ENCODE data around the gene MTRF1. TPM values are rescaled to one million over a fixed set of nuclear protein-coding genes. Genes with fewer than 3 reads are reported as not detected.
A peak's percentile ranks its signal among the peaks of the same experiment; 100 is the strongest.
"Not testable (repeated sequence)": the region's sequence is repeated elsewhere in the genome, so short reads cannot be mapped to it uniquely, and the experiment has no call there.

MTRF1 gene
- total RNA-seq, 1 experiment from 2014 or later: 18.0 TPM

DNA sequence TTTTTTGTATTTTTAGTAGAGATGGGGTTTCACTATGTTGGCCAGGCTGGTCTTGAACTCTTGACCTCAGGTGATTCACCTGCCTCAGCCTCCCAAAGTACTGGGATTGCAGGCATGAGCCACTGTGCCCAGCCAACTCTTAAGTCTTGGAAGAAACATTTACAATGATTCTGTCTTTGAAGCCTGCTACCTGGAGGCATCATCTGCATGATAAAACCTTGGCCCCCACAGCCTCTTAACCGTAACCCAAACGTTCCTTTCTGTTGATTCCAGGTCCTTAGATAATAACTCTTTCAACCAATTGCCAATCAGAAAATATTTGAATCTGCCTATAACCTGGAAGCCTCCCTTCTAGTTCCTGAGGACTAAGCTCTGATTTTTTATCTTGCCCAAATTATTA is 15.8 kb upstream of the MTRF1 start:
- not testable (repeated sequence) for DNase-seq (ENCODE audit: low spot score)

DNA sequence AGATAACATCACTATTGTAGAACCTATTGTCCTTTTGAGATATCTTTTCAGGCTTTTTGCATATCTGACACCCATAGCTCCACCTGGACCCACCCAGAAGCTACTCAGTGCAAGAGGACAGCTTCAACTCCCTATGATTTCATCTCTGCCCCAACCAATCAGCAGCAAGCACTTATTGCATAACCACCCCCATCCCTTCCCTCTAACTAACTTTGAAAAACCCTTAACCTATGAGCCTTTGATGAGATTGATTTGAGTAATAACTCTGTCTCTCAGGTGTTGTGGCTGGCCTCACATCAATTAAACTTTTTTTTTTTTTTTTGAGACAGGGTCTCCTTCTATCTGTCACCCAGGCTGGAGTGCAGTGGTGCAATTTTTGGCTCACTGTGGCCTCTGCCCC is 13.4 kb upstream of the MTRF1 start:
- no peak for DNase-seq (ENCODE audit: low spot score)

DNA sequence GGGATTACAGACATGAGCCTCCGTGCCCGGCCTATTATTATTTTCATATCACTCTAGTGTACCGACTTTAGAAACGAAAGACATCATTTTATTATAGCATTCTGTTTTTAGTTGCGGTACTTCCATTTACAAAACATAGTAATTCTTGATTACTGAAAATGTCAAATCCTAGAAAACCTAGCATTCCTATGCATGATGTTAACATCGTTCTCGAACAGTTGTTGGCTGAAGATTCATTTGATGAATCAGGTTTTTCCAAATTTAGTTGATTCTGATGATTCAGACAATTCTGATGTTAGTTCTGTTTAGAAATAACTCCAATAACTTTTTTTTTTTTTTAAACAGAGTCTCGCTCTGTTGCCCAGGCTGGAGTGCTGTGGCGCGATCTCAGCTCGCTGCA is 11.5 kb upstream of the MTRF1 start:
- no peak for DNase-seq (ENCODE audit: low spot score)

DNA sequence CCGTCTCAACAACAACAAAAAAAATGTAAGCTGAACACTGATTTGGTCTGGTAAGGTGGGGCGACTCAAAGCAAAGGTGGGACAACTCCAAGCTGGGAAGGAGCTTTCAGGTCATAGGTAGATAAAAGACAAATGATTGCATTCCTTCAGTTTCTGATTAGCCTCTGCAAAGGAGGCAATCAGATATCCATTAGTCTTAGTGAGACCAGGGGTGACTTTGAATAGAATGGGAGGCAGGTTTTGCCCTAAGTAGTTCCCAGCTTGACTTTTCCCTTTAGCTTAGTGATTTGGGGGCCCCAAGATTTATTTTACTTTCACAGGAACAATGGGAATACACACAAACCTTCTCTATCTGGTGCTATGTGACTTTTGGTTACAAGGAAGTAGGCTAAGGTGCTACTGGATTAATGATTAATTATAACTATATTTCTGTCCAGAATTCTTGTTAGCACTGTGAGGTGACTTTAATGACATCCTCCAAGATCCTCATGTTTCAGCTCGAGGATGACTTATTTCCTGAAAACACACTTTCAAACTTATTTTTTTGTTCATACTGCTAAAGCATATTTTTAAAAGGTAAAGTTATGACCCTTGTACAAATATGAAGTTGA is 10.6 kb upstream of the MTRF1 start:
- DNase-seq (ENCODE audit: low spot score): no peak

DNA sequence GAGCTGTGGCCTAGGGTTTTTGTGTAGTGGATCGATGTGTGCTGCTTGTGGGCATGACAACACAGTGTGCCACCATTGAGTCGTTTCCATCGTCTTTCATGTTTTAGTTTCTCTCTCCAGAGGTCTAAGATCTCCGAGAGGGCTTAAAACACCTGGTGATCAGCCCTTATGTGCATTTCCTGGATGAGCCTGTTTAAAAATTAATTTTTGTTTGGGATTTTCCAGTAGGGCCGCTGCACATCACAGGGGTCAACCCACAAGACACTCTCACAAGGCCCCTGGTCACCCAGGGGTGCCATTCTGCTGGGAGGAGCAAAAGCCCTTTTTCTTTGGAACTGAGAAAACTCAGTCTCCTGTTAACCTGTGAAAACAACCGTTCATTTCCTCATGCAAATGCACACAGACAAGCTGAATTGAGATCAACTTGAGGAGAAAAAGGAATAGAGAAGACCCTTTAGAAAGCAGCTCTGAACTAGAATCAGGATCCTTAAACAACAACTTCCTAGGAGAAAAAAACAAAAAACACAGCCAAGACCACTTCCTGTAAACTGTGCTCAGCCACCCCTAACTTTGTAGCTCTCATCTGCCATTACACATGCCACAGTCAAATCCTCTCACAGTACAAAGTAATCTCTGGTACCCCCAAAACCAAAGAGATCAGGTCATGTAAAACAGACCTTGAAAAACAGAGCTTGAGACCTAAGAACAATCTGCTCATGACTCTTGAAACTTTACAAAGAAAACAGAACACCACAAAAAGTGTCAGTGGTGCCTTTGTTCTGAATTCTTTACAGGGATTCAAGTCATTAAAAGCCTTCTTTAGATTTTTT is 8.3 kb upstream of the MTRF1 start:
- DNase-seq (ENCODE audit: low spot score): no peak

DNA sequence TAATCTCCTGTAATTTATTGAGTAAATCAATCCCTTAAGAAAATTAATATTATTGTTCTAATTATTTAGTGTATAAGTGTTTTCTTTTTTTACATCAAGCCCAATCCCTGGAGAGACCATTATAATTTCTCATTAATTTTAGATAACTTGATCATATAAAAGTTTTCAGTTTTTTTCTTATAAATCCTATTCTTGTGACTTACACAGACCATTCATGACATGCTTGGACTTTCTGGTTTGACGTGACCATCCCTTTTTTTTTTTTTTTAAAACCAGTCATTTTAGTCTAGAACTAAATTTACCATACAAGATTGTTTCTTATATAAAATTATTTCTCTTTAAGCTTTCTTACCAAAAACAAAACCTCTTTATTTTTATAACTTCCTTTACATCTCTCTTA is 5.4 kb upstream of the MTRF1 start:
- DNase-seq (ENCODE audit: low spot score): peak; percentile 14

DNA sequence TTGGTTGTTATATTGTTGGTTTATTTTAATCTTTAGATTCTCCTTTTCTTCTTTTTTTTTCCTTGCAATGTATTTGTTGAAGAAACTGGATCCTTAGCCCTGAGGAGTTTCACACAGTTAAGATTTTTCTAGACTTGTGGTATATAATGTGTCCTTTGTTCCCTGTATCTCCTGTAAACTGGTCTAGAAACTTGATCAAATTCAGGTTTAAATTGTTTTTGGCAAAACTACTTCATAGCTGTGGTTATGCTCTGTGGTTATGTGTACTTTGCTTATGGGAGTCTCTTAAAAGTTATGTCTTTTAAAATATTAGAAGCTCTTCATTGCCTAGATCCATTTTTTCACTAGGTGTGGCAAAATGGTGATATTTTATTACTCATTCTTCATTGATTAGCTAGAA is 3.7 kb upstream of the MTRF1 start:
- no peak for DNase-seq (ENCODE audit: low spot score)

DNA sequence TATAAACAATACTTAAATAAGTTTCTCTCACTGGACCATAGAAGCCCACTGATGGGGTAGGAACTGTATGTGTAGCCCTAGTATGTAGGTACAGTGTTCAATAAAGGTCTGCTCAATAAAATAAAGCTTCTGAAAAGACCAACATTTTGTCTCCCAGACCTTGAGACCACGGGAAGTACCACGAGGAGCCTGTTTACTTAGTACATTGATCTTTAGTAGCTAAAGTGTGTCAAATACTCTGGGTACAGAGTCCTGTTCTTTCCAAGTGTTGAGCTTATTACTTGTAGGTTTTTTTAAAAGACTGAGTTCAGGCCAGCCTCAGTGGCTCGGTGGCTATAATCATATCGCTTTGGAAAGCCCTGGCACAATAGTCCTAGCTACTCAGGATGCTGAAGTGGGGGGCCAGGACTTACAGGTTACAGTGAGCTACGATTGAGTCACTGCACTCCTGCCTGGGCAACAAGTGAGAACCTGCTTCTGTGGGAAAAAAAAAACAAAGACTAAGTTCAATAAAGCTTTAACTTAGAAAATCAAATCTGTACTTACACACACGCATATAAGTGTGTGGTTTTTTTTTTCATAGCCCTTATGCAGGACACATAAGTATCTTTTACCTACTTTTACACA is 3.4 kb downstream of the MTRF1 start:
- no peak for DNase-seq (ENCODE audit: low spot score)

DNA sequence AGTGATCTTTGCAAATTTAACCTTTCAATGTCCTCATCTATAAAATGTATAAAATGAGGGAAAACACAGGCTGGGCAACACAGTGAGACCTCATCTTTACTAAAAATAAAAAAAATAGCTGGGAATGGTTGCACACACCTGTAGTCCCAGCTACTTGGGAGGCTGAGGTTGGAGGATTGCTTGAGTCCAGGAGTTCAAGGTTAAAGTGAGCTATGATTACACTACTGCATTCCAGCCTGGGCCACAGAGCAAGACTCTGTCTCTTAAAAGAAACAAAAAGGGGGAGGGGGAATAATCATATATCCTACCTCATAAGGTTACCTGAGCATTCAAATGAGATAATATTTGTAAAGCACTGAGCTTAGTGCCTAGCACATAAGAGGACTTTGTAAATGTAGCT is 5.8 kb downstream of the MTRF1 start:
- DNase-seq (ENCODE audit: low spot score): no peak

DNA sequence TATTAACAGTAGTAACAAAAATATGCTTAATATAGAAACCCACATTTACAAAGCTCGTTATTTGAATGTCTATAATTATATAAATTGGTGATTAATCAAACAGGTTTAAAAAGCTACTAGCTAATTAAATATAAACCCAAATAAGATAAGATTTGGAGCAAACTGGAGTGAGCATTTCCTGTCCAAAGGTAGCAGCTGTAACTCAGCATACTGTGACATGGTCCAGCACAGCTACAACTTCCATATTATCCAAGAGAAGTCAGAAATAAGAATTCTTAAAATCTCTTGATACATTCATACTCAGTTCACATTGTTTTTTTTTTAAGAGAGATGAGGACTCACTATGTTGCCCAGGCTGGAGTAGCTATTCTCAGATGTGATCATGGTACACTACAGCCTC is 8.5 kb downstream of the MTRF1 start:
- DNase-seq (ENCODE audit: low spot score): no peak

DNA sequence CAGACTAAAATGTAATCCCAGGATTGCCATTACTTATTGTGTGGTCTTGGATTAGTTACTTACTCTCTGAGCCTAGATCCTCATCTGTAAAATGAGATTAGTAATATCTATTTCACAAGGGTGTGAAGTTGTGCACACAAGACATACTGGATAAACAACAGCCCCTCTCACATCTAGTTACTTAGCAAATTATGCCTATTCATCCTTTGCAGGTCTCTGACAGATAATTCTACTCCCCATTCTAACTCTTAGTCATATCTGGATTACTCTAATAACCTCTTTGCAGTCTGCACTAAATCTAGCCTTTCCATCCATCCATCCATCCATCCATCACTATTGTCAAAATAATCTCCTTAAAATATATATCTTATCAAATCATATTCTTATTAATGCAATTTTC is 12.4 kb downstream of the MTRF1 start:
- DNase-seq (ENCODE audit: low spot score): no peak

DNA sequence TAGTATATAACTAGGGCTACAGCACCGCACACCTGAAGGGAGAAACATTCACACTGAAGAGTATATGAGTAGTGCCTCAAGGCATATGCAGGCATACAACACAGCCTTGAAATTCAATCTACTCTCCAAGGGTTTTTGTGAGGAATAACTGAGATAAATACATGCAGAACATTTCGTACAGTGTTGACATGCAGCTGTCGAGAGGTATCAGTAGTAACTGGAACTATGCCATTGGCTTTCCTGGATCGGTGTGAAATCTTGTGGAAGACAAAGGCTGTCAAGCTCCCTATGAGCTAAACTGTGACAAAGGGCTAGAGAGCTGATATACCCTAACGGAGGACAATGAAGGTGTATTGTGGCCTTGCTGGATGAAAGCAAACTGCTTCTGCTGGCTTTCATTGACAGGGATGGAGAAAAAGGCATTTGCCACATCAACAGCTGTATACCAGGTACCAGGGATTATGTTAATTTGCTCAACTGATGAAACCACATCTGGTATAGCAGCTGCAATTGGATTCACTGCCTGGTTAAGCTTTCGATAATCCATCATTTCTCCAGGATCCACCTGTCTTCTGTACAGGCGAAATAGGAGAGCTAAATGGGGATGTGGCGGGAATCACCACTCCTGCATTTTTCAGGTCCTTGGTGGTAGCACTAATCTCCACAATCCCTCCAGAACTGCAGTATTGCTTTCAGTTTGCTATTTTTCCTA is 16.3 kb downstream of the MTRF1 start:
- no peak for DNase-seq (ENCODE audit: low spot score)

DNA sequence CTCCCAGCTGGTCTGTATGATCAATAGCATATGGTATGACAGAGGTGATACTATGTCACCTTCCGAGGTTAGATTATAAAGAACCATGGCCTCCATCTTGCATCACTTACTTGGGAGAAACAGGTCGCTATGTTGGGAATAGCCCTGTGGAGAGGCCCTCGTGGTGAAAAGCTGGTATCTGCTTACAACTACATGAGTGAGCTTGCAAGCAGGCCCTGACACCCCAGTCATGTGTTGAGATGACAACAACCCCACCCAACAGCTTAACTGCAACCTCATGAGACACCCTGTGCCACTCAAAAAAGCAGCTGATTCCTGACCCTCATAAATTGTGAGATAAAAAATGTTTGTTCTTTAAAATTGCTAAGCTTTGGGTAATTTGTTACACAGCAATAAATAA is 18.8 kb downstream of the MTRF1 start:
- DNase-seq (ENCODE audit: low spot score): no peak

DNA sequence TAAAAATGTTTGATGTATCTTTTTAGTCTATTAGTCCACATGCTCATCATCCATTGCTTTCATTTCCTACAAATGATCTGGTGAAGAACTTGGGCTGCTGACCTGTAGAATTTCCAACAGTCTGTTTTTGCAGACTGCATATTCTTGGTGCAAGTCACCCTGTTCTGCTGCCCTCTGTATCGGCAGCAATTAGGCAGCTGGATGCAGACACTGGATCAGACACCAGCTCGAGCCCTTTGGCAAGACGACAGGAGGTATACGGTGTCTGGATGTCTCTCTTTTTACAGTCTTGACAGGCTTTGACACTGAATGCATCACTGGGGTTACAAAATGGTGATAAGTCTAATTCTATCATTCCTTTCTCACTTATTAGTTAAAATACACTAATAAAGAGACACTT is 21.8 kb downstream of the MTRF1 start:
- DNase-seq (ENCODE audit: low spot score): no peak

DNA sequence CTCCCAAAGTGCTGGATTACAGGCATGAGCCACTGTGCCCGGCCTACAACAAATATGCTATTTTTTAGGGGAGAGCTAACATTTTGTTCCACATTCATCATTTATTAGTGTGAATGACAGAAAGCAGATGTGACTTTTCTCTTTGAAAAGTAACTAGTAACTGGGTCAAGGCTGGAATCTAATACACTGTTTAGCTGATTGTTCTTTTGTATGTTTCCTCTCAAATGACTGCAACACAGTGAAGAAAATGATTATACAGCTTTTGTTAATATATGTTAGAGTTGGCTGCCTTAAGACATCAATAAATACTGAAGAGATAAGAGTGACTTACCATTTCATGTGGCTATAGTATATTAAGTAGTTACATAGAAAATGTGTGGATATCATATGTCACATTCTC is 27.0 kb downstream of the MTRF1 start:
- DNase-seq (ENCODE audit: low spot score): no peak

DNA sequence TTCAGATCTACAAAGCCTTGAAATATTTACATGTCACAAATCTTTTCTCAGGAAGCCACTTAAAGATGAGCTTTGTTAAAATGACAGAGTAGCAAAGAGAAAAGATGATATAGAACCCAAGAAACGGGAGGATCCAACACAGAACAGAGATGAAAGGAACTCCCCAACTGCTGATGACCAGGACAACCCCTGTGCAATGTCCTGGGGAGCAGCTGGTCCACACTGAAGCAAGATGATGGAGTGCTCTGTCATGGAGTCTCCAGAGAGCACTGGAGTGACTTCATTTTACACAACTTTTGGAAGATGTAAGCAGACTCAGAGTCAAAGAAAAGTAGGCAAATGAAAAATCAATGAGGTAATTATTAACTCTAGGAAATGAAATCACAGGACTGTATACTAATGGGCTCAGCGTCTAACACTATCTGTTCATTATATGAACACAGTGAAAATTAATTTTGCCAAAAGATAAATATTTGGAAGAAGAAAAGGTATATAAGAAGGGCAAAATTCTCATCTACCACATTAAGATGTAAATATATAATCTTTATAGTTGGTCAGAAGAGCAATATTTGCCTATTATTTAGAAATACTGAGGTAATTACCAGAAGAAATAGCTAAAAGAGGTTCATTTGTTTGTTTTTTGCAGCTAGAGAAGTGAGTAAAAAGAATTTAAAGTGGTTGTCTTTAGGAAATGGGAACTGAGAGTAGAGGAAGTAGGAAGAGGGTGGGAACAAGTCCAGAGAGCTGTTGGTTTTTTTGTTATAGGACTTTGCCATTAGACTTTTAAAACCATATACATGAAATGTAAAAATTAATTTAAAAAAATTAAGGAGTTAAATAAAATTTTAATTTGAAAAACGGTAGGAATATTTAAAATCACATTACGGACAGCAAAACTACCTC is 30.5 kb downstream of the MTRF1 start:
- no peak for DNase-seq (ENCODE audit: low spot score)

DNA sequence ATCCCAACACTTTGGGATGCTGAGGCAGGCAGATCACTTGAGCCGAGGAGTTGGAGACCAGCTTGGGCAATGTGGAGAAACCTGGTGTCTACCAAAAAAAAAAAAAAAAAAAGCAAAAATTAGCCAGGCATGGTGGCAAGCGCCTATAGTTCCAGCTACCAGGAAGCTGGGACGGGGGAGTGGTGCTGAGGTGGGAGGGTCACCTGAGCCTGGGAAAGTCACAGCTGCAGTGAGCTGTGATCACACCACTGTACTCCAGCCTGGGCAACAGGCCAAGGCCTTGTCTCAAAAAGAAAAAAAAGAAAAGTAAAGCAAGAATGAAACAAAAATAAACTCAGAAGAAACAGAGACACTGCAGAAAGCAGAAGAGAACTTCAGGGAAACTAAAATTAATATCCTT is 31.6 kb downstream of the MTRF1 start:
- DNase-seq (ENCODE audit: low spot score): peak; percentile 5

DNA sequence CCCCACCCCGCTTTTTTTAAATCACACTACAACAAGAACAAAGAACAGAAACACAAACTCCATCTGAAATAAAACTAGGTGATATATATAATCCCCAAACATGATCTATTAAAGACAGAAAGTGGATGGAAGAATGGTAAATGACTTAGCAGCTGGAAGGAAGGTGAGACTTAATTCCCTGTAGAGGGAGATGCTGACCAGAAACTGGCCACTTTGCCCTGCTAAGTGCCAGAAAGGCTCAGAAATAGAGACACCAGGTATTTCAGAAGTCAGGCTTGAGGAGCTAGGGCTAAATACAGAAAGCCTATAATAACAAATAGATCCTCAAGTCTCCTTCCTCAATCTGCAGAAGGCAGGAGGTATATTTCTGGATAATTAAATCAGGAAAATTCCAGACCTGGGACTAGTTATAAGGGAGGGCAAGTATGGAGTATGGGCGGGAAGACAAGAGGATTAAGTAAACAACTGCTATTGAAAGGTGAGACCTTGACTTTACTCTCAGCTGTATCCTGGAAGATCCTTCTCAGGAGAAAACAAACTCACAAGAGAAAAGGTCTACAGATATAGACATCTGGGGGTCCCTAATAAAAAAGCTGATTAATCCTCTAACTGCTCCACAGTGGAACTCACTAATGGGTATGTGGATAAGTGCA is 32.2 kb downstream of the MTRF1 start:
- no peak for DNase-seq (ENCODE audit: low spot score)

DNA sequence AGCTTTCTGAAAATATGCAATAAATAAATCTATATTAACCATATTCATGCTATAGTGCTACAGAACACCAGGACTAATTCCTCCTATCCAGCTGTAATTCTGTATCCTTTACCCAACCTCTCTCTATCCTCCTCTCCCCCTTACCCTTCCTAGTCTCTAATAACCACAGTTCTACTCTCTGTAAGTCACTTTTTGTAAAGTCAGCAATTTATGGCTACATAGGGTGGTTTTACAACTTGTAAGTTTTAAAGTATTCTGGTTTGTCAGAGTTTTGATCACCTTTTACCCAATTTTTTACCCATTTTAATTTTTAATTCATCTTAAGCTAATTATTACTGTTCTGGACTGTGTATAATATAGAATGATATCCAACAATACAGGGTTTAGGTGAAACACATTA is 34.0 kb downstream of the MTRF1 start:
- no peak for DNase-seq (ENCODE audit: low spot score)

DNA sequence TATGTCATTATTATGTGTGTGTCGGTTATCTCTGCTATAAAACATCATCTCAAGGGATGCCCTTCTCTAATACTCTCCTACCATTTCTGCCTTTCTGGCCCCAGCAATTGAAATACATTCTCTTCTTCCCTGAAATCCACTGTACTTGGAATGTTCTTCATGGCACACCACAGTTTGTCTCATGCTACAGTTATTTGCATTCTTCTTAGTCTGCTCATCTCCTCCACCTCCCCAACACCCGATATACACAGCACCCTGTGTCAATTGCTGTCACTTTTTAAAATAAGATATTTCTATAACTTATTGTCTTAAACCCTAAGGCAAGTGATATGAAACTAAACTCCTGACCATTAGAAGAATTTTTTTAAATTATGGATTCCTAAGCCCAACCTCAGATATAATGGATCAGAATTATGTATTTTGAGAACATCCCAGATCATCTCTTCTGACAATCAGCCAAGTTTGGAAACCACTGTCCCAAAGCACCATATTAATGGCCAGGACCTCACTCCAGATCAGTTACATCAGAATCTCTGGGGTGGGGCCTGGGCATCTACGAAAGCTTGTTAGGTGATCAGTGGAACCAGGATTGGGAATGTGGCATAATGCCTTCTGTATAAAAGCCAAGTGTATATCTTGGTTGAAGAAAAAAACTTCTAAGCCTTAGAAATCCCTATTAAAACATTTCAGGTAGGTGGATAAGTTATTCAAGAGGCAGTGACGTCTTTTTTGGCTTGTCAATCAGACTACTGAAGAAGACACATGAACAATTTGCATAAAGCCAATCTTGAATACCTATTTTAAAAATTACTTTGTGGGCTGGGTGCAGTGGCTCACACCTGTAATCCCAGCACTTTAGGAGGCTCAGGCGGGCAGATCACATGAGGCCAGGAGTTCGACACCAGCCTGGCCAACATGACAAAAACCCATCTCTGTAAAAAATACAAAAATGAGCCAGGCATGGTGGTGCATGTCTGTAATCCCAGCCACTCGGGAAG is 39.0 kb downstream of the MTRF1 start:
- peak; percentile 55 for DNase-seq (ENCODE audit: low spot score)
